HG03571 (cell line): ENCODE measurements around the gene MS4A6A.
"Not testable (repeated sequence)": the region's sequence is repeated elsewhere in the genome, so short reads cannot be mapped to it uniquely, and the experiment has no call there.

Experiments
- ATAC-seq: cut with Tn5 transposase; IDR thresholded peaks from one replicate; pipeline ENCODE4 v1.9.1; 2021; ENCODE audit not compliant: unreplicated experiment

The MS4A6A gene

GRCh38 chr11:60130496-60130895 is 52.4 kb downstream of the MS4A6A start:
- no peak for ATAC-seq

- no peak for ATAC-seq
These were observed 53.0 kb downstream of the MS4A6A start for GRCh38 chr11:60129853-60130252.

GRCh38 chr11:60128866-60129265 is 54.0 kb downstream of the MS4A6A start:
- ATAC-seq, result not testable (repeated sequence)

GRCh38 chr11:60128376-60128775 is 54.5 kb downstream of the MS4A6A start:
- ATAC-seq, result no peak

- ATAC-seq, result no peak
These were observed 55.5 kb downstream of the MS4A6A start for GRCh38 chr11:60127311-60127811.

- no peak for ATAC-seq
These were observed 56.8 kb downstream of the MS4A6A start for GRCh38 chr11:60125956-60126585.

GRCh38 chr11:60124802-60125432 is 58.0 kb downstream of the MS4A6A start:
- no peak for ATAC-seq
